HPDE6-E6E7 (cell line): ENCODE data around the gene RAB8B.
A peak's percentile ranks its signal among the peaks of the same experiment; 100 is the strongest.
"Not testable (repeated sequence)": the region's sequence is repeated elsewhere in the genome, so short reads cannot be mapped to it uniquely, and the experiment has no call there.

ENCODE experiments used
- DNase-seq: peaks from one replicate; pipeline ENCODE4 v3.0.0; 2011; ENCODE audit warnings: missing footprints; ENCODE audit errors: extremely low spot score

The RAB8B gene

DNA sequence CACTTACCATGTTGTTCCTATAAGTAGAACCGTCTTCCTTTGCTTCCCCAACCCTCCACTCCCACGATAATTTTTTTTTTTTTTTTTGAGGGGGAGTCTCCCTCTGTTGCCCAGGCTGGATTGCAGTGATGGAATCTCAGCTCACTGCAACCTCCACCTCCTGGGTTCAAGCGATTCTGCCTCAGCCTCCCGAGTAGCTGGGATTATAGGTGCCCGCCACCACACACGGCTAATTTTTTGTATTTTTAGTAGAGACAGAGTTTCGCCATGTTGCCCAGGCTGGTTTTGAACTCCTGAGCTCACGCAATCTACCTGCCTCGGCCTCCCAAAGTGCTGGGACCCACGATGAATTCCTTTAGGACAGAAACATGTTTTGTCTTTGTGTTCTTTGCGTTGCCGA is 19.4 kb downstream of the RAB8B start:
- not testable (repeated sequence) for DNase-seq

DNA sequence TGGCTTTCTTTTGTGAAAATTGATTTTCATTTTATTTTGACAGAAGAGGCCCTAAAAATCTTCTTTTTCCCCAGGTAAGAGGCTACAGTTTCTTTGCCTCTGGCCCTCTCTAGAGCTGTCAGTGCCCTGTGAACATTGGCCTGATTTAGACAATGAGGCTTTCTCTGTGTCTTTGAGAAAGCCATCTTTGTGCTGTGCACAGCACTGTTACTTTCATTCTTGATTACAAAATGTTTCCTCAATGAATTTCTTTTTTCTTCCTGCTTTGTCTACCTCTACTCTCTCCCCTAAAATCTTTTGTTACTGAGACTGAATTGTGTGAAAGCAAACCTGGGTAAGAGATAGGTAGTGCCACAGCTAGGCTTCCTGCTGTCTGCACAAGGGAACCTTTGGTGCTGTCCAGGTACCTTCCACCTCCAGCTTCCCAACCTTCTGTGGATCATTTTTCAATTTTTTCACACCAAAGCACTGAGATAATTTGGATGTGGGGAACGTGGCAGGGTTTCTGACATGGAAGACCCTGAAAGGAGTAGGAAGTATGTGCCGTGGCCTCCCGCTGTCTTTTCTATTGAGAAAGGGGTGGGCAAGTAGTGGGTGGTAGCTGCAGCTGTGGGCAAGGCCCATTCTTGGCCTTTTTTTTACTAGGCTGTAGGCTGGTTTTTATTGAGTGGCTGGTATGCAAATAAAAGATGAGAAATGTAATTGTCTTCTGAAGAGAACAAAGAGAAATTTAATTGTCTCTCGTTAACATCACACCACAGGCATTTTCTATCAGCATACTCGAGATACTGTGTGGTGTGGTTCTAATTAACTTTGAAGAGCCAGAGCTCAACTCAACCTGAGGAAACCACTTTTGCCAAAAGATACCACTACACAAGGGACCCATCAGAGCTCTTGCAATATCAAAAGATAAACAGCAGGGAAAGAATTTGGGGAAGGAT is 21.0 kb downstream of the RAB8B start:
- DNase-seq: no peak

DNA sequence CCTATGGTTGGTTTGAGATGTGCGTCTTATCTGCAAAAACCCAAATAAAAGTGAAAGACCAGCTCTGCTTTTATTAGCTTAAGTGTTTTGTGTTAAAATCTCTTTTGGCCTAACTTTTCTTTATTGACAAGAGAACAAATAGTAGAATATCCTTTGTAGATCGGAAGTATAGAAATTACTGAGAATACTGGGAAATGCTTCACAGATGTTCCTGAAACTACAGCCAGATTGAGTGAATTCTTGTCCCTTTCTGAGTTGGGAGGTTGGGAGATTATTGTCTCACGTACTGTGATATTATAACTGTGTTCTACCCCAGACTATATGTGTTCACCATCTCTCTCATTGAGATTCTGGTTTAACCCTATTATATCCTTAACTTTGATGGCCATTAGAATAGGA is 21.7 kb downstream of the RAB8B start:
- DNase-seq: no peak

DNA sequence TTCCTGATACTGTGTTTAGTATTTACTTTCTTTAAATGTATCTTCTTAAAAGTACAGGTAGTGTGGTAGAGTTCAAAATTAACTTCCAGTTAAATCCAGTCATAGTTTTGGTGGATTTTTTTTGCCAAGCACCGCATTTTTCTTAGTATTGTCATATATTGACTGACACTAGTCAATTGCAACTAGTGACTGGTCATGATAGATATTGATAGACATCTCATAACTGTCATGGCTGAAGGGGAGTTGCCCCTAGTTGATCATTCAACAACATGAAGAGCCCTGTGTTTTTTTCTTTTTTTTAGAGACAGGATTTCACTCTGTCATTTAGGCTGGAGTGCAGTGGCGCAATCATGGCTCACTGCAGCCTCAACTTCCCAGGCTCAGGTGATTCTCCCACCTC is 22.1 kb downstream of the RAB8B start:
- no peak for DNase-seq

DNA sequence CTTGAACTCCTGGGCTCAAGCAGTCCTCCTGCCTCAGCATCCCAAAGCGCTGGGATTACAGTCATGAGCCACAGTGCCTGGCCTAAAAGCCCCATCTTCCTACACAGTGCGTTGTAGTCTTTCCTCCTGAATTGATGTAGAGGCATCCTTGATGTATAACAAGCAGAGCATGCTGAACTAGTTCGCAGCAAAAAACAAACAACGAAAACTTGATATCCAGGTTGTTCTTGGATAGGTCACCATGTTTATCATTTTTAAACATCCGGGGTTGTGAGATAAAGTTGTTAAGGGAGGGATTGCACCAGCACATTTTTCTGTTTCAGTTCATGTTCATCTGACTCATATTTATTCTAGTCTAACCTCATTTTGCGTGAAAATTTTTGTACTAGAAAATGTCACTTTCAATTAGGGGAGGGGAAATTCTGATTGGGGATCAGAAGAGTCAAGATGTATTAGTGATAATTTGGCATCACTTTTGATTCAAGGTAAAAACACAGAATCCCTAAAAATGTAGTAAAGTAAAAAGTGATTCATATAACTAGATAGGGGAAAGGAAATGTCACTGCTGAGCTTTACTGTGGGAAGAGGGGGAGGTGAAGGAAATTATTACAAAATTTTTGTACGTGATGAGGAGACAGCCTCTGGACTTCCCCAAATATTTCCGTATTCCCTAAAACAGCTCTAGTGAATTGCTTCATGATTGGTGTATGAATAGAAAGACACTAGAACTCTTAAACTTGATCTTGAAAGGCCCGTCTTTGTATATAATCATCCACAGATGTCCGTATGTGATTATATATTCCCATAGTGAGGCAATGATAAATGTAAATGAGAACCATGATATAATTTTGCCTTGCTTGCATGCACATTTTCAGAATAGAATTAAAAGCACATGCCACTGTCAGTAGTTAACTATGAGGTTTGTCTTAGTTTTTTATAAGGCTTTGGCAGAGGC is 22.9 kb downstream of the RAB8B start:
- DNase-seq: no peak

DNA sequence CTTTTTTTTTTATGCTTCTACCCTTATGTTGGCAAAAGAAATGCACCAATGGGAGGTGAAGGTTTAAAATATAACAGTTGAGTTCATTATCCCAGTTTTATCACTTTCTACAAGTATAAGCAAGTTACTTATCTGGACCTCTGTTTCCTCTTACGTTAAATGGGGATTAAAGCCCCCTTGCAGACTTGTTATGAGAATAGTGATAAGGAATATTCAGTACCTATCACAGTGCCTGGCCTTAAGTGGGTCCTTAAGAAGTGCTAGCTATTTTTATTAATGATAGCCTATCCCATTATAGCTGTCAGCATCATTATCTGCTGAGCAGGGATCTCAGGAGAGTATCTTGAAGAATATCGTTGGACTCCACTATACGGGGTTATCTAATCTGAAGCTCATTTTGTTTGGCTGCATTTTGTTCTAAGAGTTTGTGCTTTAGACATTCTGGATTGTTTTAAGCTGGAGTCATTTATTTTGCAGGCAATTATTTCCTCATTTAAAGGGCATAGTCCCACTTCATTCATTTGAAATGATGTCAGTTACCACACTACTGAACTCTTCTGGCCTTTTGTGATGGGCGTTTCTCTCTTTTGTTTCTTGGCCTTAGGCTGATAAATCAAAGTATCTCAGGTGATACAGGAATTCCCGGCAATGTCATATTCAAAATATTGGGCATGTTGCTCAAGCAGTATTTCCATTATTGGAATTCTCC is 28.8 kb downstream of the RAB8B start:
- peak; percentile 52 for DNase-seq

DNA sequence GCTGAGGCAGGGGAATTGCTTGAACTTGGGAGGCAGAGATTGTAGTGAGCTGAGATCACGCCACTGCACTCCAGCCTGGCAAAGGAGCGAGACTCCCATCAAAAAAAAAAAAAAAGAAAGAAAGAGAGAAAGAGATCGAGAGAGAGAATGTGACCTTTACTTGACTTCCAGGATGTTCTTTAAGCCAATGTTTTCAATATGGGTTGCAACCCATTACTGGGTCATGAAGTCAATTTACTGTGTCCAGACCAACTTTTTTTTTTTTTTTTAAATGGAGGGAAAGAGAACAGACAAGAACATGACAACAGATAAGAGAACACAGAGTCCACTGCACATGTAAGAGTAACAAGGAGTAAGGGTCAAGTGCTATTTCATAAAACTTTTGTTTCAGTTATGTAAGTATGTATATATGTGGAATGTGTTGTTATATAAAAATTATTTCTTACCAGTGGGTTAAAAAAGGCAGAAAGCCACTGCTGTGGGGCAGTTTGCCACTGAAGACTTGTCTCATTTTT is 29.8 kb downstream of the RAB8B start:
- DNase-seq: no peak

DNA sequence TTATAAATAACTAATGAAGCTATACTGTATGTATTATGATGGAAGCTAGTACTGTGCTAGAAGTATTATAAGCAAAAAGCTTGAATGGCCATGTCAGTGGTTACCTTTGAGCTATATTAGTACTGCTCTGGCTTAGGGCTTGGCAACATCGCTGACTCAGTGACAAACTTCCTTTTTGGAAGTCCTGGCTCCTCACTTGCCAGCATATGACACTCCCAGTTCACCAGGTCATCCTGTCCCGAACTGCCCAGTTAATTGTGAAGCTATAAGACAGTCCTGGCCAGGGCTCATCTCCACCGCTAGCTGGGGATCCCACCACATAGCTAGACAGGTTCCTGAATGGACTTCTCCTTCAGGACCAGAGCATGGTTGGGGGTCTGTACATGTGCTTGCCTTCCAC is 31.9 kb downstream of the RAB8B start:
- DNase-seq: no peak

DNA sequence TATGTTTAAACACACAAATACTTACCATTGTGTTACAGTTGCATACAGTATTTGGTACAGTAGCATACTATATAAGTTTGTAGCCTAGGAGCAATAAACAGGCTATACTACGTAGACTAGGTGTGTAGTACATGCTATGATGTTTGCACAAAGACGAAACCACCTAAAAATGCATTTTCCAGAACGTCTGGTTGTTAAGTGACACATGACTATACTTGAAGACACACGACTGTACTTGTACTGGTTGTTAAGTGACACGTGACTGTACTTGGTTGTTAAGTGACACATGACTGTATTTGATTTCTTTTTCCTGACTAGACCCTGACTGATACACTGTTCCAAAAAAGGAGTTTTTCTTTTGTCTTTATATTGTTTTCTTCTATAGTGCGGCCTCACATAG is 34.1 kb downstream of the RAB8B start:
- no peak for DNase-seq

DNA sequence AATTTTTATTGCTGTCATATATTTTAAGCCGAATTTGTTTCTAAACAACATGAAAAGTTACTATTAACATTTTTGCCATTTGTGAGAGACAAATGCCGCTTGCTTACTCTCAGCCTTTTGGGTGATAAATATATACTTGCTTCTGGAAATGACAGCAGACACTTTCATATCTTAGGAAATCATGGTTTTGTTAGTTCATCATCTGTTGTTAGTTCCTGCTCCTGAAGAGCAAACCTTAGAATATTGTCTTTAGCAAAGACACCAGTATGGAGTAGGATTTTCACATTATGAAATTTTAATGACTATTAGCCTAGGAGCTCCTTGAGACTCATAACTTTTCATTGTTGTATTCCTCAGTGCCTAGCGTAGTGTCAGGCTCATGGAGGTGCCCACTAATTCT is 36.0 kb downstream of the RAB8B start:
- no peak for DNase-seq

DNA sequence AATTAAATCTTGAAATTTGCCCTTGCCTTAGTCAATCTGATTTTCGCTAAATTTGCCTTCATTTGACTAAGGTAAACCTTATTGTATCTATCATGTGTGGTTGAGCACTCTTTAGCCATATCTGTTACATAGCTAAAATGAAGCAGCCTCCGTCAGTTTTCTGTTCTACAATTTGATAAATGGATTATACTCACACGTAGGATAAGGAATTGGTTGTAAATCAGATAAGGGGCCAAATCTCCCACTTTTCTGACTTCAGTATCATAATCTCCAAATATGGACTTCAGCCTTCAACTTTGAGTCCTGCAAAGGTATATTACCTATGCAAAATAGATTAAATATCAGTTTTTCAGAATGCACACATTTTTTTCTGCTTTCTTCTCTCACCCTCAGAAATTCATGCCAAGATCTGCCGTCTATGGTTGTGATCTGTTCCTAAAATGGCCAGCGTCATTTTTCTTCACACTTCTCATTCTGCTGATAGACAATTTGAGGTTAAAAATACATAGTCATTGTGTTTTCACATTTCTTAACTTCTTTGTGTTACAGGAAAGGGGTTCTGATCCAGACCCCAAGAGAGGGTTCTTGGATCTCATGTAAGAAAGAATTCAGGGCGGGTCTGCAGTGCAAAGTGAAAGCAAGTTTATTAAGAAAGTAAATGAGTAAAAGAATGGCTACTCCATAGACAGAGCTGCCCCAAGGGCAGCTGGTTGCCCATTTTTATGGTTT is 36.9 kb downstream of the RAB8B start:
- no peak for DNase-seq

DNA sequence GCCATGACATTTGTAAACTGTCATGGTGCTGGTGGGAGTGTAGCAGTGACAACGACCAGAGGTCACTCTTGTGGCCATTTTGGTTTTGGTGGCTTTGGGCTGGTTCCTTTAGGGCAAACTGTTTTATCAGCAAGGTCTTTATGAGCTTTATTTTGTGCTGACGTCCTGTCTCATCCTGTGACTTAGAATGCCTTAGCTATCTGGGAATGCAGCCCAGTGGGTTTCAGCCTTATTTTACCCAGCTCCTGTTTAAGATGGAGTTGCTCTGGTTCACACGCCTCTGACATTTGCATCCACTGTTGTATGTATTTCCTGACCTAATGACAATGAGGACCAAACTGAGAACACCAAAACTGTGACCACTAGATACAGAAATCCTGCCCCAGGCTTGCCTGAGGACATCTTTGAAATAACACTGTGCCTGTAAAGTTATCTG is 37.6 kb downstream of the RAB8B start:
- DNase-seq: no peak

DNA sequence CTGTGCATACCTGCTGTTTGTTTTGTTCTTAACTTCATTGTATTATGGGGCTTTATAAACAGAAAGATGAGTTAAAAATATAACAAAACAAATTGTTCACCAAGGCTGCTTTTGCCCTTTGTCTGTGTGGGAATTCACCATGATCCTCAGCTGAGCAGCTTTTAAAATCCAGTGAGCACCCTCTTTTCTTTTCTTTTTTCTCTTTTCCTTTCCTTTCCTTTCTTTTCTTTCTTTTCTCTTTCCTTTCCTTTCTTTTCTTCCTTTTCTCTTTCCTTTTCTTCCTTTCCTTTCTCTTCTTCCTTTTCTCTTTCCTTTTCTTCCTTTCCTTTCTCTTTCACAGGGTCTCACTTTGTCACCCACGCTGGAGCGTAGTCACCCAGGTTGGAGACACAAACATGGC is 38.3 kb downstream of the RAB8B start:
- DNase-seq: no peak

DNA sequence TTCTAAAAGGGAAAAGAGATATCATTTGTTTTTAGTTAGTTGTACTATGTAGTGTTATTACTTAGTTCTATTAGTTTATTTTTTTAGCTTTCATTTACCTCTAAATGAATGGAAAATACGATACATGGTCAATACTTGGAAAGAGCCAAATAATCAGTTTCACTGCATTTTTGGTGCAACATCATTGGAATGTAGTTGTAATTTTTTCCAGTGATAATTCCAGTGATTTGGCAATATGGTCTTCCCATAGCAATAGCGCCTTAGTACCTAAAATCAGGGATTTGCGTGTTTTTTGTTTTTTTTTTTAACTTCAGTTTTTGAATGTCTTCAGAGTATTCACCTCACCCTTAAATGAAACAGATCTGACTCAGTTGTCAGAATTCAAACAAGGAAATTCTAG is 41.8 kb downstream of the RAB8B start:
- no peak for DNase-seq

DNA sequence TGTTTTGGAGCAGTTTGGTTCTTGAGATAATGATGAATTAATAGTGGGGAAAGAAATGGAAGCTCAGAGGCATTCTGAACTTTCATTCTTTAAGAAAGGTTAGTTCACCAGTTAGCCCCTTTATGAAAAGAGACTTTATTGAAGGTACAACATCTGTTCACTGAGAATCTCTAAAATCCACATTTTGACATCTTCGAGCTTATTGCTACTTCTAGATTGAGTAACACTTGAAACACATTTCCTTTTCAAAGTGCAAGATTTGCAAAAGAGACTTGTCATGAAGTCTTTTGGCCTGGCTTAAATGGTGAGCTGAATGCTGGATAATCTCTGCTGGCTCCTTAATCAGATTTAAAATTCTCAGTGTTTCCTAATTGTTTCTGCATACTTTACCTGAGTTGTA is 42.3 kb downstream of the RAB8B start:
- no peak for DNase-seq

DNA sequence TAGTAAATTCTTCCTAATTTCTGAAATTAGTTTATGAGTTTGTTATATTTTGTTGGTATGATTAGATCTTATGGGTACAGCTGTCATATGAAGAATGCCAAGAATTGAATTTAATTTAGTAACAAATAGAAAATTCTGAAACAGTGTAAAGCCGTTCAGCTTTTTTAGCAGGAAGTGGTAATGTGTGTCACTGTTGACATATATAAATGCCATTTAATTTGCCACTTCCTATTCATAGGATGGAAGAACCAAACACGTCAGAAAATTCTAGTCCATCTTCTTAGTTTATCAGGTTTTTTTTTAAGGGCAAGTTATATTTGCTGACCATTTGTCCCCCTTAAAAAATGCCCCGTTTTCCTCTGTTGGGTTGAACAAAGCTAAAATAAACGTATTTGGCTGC is 43.0 kb downstream of the RAB8B start:
- no peak for DNase-seq

DNA sequence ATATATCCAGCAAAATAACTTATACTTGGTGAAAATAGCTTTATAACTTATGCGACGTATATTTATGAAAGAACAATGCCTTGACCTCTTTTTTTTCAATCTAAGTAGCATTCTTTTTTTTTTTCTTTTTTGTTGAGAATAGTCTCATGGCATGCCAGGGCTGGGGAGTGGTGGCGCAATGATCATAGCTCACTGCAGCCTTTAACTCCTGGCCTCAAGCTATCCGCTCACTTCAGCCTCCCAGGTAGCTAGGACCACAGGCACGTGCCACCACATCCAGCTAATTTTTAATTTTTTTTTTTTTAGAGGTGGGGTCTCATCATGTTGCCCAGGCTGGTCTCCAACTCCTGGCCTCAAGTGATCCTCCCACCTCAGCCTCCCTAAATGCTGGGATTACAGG is 43.5 kb downstream of the RAB8B start:
- no peak for DNase-seq

DNA sequence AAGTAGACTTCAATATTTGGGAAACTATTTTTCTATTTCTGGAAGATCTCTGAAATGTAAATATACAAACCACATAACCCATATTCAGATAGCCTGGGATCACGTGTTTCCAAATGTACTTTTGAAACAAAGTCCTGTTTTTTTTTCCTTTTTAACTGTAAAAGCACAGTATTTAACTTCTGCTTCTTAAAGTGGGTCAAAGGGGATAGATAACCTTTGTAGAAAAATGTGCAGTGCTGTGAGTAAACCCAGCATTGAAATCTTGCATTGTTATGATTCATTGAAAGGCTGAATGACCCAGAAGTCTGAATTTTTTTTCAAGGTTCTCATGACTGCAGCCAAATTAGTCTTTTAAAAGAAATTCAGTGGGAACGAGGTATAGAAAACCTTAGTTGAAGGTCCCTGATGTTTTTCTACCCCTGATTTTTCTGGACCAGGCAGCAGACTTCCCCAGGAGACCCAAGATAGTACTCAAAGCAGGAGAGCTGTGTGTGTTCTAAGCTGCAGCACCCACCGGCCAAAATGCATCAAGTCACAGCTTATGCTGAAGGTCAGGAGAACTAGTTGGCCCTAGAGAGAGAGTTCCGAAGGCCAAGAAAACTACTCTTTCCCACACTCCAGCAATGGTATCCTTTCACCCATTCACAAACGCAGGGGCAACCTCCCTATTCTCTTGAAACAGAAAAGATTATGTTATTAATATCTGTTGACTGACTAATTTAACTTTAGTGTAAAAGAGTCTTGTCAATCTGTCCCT is 44.4 kb downstream of the RAB8B start:
- no peak for DNase-seq

DNA sequence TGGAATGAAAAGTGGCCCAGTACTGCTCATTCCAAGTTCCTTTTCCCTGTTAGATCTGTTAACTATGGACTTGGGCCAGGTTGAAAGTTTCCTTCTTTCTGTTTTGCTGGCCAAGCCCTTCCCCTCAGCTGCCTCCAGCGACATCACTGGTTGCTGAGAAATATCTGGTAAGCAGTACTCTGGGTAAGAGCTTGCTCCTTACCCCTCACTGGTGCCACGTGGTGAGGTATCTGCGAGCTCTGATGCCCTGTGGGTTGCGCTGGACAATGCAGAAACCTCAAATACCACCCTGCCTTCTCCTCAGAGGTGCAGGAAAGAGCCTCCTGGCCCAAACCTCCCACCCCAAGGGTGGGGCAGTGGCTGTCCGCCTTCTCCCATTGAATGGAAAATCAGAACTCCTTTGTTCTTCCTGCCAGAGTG is 45.1 kb downstream of the RAB8B start:
- no peak for DNase-seq

DNA sequence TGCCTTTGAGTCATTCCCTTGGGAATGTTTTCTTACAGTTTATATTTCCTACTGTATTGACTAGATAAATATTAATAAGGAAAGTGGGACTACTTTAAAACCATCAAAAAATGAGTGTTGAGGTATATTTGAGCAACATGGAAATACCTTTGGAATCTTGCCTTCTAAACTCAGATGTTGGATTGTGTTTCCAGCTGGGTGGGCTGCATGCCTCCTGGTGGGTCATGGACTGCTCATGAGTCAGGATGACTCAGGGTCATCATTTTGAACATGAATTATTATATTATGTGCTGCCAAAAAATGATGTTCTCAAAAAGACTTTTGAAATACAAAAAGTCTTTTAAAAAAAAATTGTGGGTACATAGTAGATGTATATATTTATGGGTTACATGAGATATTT is 46.9 kb downstream of the RAB8B start:
- DNase-seq: no peak
